Epithelial cell of proximal tubule (primary cell): ENCODE data around the gene TRIM26. TPM values are rescaled to one million over a fixed set of nuclear protein-coding genes. Genes with fewer than 3 reads are reported as not detected.

Experiments used
- DNase-seq: peaks from one replicate; pipeline ENCODE4 v3.0.0-alpha.2; 2011; ENCODE audit warnings: low read depth
- H3K4me3 ChIP-seq: 2 replicates; pipeline ENCODE4 v1.5.1; 2011; ENCODE audit warnings: low read depth, mild to moderate bottlenecking, low read length
- CTCF ChIP-seq: conservative IDR thresholded peaks from 2 replicates; pipeline ENCODE4 v1.5.1; 2012; ENCODE audit warnings: low read depth, mild to moderate bottlenecking, low read length
- total RNA-seq: library from RNA; depleted of rRNA; stranded (reverse); fragments of >200 nt; gene quantifications from 2 replicates; pipeline ENCODE4 v1.2.3, GENCODE V29; 2015

Gene TRIM26
- total RNA-seq, 1 donor from 2014 or later: 14.7 TPM

- DNase-seq: no peak
- no peak overlapping the region for H3K4me3 ChIP-seq
- no peak for TF ChIP-seq CTCF
These were observed 61.1 kb downstream of the TRIM26 start for GRCh38 chr6:30152016-30152673.

- H3K4me3 ChIP-seq: no peak overlapping the region
- no peak for TF ChIP-seq CTCF
- DNase-seq: no peak
These were observed 61.6 kb downstream of the TRIM26 start for GRCh38 chr6:30151580-30151979.

- TF ChIP-seq CTCF: no peak
- no peak overlapping the region for H3K4me3 ChIP-seq
- DNase-seq: peak; percentile 48
These were observed 62.4 kb downstream of the TRIM26 start for GRCh38 chr6:30150671-30151395.

GRCh38 chr6:30149858-30150550 lies 63.2 kb downstream of the TRIM26 start:
- no peak overlapping the region for H3K4me3 ChIP-seq
- no peak for DNase-seq
- no peak for TF ChIP-seq CTCF

GRCh38 chr6:30149234-30149633 lies 64.0 kb downstream of the TRIM26 start:
- DNase-seq: no peak
- H3K4me3 ChIP-seq: no peak overlapping the region
- no peak for TF ChIP-seq CTCF

GRCh38 chr6:30147096-30147495 lies 66.1 kb downstream of the TRIM26 start:
- DNase-seq: no peak
- no peak for TF ChIP-seq CTCF

More at GRCh38 chr6:30147096-30147495, 66.1 kb downstream of the TRIM26 start:
- H3K4me3 ChIP-seq: no peak overlapping the region
